ENCODE measurements around the gene CDH2.

CDH2 gene

DNA sequence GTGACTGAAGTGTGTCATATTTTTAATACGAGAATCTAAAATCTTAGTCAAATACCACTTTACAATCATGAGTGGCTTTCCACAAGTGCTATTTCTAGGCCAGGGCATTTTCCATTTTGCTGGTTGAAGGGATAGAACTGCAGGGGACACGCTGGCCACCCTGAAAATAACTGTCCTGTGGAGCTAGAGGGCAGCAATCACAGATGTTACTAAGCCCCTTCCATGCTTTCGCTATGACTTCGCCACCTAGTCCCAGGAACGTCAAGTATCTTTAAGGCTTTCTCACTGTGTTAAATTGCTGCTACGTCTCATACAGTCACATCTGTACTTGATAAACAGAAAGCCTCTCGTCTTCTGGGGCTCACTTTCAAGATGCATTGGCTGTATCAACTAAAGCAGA lies 171.8 kb downstream of the CDH2 start:
- H3K27me3 ChIP-seq (replicated peaks in 2 of 5; ENCODE audit: control insufficient read depth in 4 of 5, insufficient read depth in 5 of 5, low read length in 4 of 5): no peaks in the 10 kb centered on the region
- ChIA-PET CTCF (interaction anchor here (1.1 to 1.3 kb wide), 2 partner anchors 9 to 123 kb away, joined by 3 read pairs; no protein-coding TSS in a partner anchor), POLR2A (no interaction called here)
- H3K4me1 ChIP-seq (ENCODE audit: control extremely low read depth in 1 of 4, control insufficient read depth in 4 of 4, insufficient read depth in 4 of 4, low read length in 3 of 4): no peaks in the 10 kb centered on the region
- H3K27ac ChIP-seq (ENCODE audit: insufficient read depth in 1 of 2, low read depth in 1 of 2, low read length in 2 of 2, poor library complexity in 1 of 2, severe bottlenecking in 2 of 2): no peak overlapping the region
- 94% methylated on average over 5 of the region's 7 CpGs for WGBS (ENCODE audit: insufficient coverage)
- H3K36me3 ChIP-seq (ENCODE audit: control insufficient read depth in 4 of 4, insufficient read depth in 4 of 4, low read length in 3 of 4): no peaks in the 10 kb centered on the region
- H3K4me3 ChIP-seq (ENCODE audit: control insufficient read depth in 1 of 7, extremely low read depth in 1 of 7, insufficient read depth in 4 of 7, low read depth in 2 of 7, low read length in 6 of 7): no peak overlapping the region
- DNase-seq: no peak
- H3K9me3 ChIP-seq (ENCODE audit: control extremely low read depth in 1 of 5, control insufficient read depth in 4 of 5, insufficient read depth in 2 of 5, low read depth in 1 of 5, low read length in 4 of 5): no peaks in the 10 kb centered on the region

DNA sequence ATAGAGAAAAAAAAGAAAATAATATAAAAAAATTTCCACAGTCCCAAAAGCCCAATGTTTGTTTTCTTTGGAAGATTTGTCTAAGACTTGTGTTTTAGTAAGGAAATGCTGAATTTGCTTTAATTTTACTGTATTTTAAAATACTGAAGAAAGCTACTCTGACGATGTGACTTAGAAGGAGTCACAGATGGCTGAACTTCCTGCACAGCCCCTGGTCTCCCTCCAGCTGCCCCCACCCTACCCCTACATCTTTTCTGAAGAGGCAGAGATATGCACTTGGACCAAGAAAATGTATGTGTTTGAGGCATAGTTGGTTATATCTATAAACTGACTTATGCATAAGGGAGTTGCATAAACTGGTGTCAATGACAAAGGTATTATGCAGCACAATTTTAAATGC lies 172.3 kb downstream of the CDH2 start:
- Histone ChIP-seq H3K27ac (ENCODE audit: insufficient read depth in 1 of 2, low read depth in 1 of 2, low read length in 2 of 2, poor library complexity in 1 of 2, severe bottlenecking in 2 of 2) (no peak overlapping the region), H3K27me3 (replicated peaks in 2 of 5; ENCODE audit: control insufficient read depth in 4 of 5, insufficient read depth in 5 of 5, low read length in 4 of 5) (no peaks in the 10 kb centered on the region), H3K36me3 (ENCODE audit: control insufficient read depth in 4 of 4, insufficient read depth in 4 of 4, low read length in 3 of 4) (no peaks in the 10 kb centered on the region), H3K4me1 (ENCODE audit: control extremely low read depth in 1 of 4, control insufficient read depth in 4 of 4, insufficient read depth in 4 of 4, low read length in 3 of 4) (no peaks in the 10 kb centered on the region), H3K9me3 (ENCODE audit: control extremely low read depth in 1 of 5, control insufficient read depth in 4 of 5, insufficient read depth in 2 of 5, low read depth in 1 of 5, low read length in 4 of 5) (no peaks in the 10 kb centered on the region), H3K4me3 (ENCODE audit: control insufficient read depth in 1 of 7, extremely low read depth in 1 of 7, insufficient read depth in 4 of 7, low read depth in 2 of 7, low read length in 6 of 7) (no peak overlapping the region)
- no peak for DNase-seq
- ChIA-PET CTCF (interaction anchor here (1.0 to 1.3 kb wide), 3 partner anchors 9 to 124 kb away, joined by 3 read pairs; no protein-coding TSS in a partner anchor), POLR2A (no interaction called here)
- no CpG with 5 or more reads among the region's 1 CpG for WGBS (ENCODE audit: insufficient coverage)

DNA sequence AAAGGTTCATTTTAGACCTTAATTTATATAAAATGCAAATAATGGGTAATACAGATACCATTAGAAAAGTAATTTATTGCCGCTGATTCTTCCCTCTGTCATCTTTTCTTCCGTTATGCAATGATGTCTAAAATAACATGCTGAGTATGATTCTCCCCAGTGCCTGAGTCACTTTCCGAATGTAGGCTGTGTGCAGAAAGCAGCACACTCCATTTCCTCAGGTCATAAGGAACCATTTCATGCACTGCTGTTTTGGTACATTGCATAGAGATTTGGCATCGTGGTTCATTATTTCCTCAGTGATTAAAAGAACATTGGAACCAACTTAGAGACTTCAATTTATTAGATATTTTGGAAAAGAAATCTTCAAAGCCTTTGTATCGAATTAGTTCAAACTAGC lies 173.5 kb downstream of the CDH2 start:
- Histone ChIP-seq H3K9me3 (ENCODE audit: control extremely low read depth in 1 of 5, control insufficient read depth in 4 of 5, insufficient read depth in 2 of 5, low read depth in 1 of 5, low read length in 4 of 5) (no peaks in the 10 kb centered on the region), H3K27me3 (replicated peaks in 2 of 5; ENCODE audit: control insufficient read depth in 4 of 5, insufficient read depth in 5 of 5, low read length in 4 of 5) (no peaks in the 10 kb centered on the region), H3K4me3 (ENCODE audit: control insufficient read depth in 1 of 7, extremely low read depth in 1 of 7, insufficient read depth in 4 of 7, low read depth in 2 of 7, low read length in 6 of 7) (no peak overlapping the region), H3K36me3 (ENCODE audit: control insufficient read depth in 4 of 4, insufficient read depth in 4 of 4, low read length in 3 of 4) (no peaks in the 10 kb centered on the region), H3K4me1 (ENCODE audit: control extremely low read depth in 1 of 4, control insufficient read depth in 4 of 4, insufficient read depth in 4 of 4, low read length in 3 of 4) (no peaks in the 10 kb centered on the region), H3K27ac (ENCODE audit: insufficient read depth in 1 of 2, low read depth in 1 of 2, low read length in 2 of 2, poor library complexity in 1 of 2, severe bottlenecking in 2 of 2) (no peak overlapping the region)
- WGBS (ENCODE audit: insufficient coverage): 96% methylated on average over 4 of the region's 5 CpGs
- ChIA-PET POLR2A (no interaction called here), CTCF (no interaction called here)
- DNase-seq: no peak

DNA sequence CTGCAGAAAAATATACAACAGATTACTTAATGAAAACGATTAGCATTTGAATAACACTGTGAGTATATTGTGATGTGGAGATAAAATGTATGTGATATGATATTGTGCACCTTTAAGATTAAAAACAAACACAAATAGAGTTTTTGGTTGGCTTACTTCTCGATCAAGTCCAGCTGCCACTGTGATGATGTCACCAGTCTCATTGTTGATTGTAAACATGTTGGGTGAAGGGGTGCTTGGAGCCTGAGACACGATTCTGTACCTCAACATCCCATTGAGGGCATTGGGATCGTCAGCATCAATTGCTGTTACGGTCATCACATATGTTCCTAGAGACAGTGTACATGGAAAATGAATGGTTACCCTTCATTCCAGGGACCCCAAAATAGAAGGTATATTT lies 174.1 kb downstream of the CDH2 start:
- ChIA-PET CTCF (no interaction called here), POLR2A (no interaction called here)
- H3K27ac ChIP-seq (ENCODE audit: insufficient read depth in 1 of 2, low read depth in 1 of 2, low read length in 2 of 2, poor library complexity in 1 of 2, severe bottlenecking in 2 of 2): no peak overlapping the region
- H3K27me3 ChIP-seq (replicated peaks in 2 of 5; ENCODE audit: control insufficient read depth in 4 of 5, insufficient read depth in 5 of 5, low read length in 4 of 5): no peaks in the 10 kb centered on the region
- 100% methylated on average over 2 of the region's 5 CpGs for WGBS (ENCODE audit: insufficient coverage)
- H3K4me1 ChIP-seq (ENCODE audit: control extremely low read depth in 1 of 4, control insufficient read depth in 4 of 4, insufficient read depth in 4 of 4, low read length in 3 of 4): no peaks in the 10 kb centered on the region
- H3K4me3 ChIP-seq (ENCODE audit: control insufficient read depth in 1 of 7, extremely low read depth in 1 of 7, insufficient read depth in 4 of 7, low read depth in 2 of 7, low read length in 6 of 7): no peak overlapping the region
- no peak for DNase-seq
- H3K36me3 ChIP-seq (ENCODE audit: control insufficient read depth in 4 of 4, insufficient read depth in 4 of 4, low read length in 3 of 4): no peaks in the 10 kb centered on the region
- no peaks in the 10 kb centered on the region for H3K9me3 ChIP-seq (ENCODE audit: control extremely low read depth in 1 of 5, control insufficient read depth in 4 of 5, insufficient read depth in 2 of 5, low read depth in 1 of 5, low read length in 4 of 5)

DNA sequence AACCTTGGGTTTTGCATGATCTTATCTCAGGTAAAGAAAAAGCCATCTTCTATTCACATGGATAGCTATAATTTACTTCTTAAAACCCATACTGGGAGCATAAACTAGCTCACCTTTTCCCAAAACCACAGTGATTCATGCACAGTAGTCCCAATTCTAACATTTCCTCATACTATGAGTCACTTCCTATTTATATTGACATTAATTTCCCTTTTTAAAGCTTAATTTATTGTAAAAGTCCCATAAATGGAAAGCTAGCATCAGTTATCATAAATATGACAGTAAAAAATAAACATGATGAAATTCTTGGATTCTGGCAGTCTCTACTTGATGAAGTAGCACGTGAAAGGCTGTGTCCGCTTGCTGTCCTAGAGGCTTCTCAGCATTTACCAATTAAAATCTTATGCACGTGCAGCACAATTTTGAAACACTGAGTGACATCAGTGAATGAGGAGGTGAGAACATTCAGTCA lies 180.1 kb downstream of the CDH2 start:
- 92% methylated on average over 2 of the region's 3 CpGs for WGBS (ENCODE audit: insufficient coverage)

DNA sequence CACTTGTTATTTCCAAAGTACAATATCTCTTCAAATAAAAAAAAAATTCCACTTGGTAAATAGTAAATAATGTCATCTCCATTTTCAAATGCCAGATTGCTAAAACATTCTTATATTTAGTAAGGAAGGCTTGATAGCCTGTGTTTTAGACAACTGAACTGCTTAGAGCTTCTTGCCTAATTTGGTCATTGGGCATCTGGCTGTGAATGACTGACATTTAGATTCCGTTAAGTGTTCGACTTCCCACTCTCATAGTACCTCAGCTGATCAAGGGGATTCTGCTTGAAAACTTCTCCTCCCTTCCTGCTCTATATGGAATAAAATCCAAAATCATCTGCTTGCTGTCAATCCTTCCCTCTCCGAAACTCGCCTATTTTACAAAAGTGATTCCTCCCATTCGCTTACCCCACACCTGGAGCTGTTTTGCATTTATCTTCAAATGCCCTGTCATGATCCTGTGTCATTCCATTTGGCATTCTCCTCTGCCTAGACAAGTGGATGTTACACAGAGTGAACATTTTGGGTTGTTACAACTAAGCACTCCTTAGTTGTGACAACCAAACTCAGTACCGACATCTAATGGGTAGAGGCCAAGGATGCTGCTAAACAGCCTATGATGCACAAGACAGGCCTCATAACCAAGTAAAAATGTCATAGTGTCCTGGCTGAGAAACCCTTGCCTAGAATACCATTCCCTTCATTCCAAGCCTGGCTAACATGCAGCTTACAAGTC lies 181.0 kb downstream of the CDH2 start:
- ChIA-PET POLR2A (no interaction called here), CTCF (interaction anchor here (0.9 to 1.2 kb wide), 2 partner anchors 9 to 11 kb away, joined by 3 read pairs; no protein-coding TSS in a partner anchor)
- Histone ChIP-seq H3K4me3 (ENCODE audit: control insufficient read depth in 1 of 7, extremely low read depth in 1 of 7, insufficient read depth in 4 of 7, low read depth in 2 of 7, low read length in 6 of 7) (no peak overlapping the region), H3K27ac (ENCODE audit: insufficient read depth in 1 of 2, low read depth in 1 of 2, low read length in 2 of 2, poor library complexity in 1 of 2, severe bottlenecking in 2 of 2) (no peak overlapping the region), H3K4me1 (ENCODE audit: control extremely low read depth in 1 of 4, control insufficient read depth in 4 of 4, insufficient read depth in 4 of 4, low read length in 3 of 4) (no peaks in the 10 kb centered on the region), H3K36me3 (ENCODE audit: control insufficient read depth in 4 of 4, insufficient read depth in 4 of 4, low read length in 3 of 4) (peaks cover 0 to 5% (median 0%) of the 10 kb centered on the region in 4 experiments), H3K27me3 (replicated peaks in 2 of 5; ENCODE audit: control insufficient read depth in 4 of 5, insufficient read depth in 5 of 5, low read length in 4 of 5) (no peaks in the 10 kb centered on the region), H3K9me3 (ENCODE audit: control extremely low read depth in 1 of 5, control insufficient read depth in 4 of 5, insufficient read depth in 2 of 5, low read depth in 1 of 5, low read length in 4 of 5) (no peaks in the 10 kb centered on the region)
- 100% methylated on average over 4 of the region's 6 CpGs for WGBS (ENCODE audit: insufficient coverage)
- DNase-seq: no peak

More for the DNA sequence above, 180.1 kb downstream of the CDH2 start:
- H3K9me3 ChIP-seq (ENCODE audit: control extremely low read depth in 1 of 5, control insufficient read depth in 4 of 5, insufficient read depth in 2 of 5, low read depth in 1 of 5, low read length in 4 of 5): no peaks in the 10 kb centered on the region
- ChIA-PET CTCF (no interaction called here), POLR2A (no interaction called here)
- H3K27ac ChIP-seq (ENCODE audit: insufficient read depth in 1 of 2, low read depth in 1 of 2, low read length in 2 of 2, poor library complexity in 1 of 2, severe bottlenecking in 2 of 2): no peak overlapping the region
- H3K4me3 ChIP-seq (ENCODE audit: control insufficient read depth in 1 of 7, extremely low read depth in 1 of 7, insufficient read depth in 4 of 7, low read depth in 2 of 7, low read length in 6 of 7): no peak overlapping the region
- peaks cover 0 to 5% (median 0%) of the 10 kb centered on the region in 4 experiments for H3K36me3 ChIP-seq (ENCODE audit: control insufficient read depth in 4 of 4, insufficient read depth in 4 of 4, low read length in 3 of 4)
- no peaks in the 10 kb centered on the region for H3K4me1 ChIP-seq (ENCODE audit: control extremely low read depth in 1 of 4, control insufficient read depth in 4 of 4, insufficient read depth in 4 of 4, low read length in 3 of 4)
- no peak for DNase-seq
- H3K27me3 ChIP-seq (replicated peaks in 2 of 5; ENCODE audit: control insufficient read depth in 4 of 5, insufficient read depth in 5 of 5, low read length in 4 of 5): no peaks in the 10 kb centered on the region

DNA sequence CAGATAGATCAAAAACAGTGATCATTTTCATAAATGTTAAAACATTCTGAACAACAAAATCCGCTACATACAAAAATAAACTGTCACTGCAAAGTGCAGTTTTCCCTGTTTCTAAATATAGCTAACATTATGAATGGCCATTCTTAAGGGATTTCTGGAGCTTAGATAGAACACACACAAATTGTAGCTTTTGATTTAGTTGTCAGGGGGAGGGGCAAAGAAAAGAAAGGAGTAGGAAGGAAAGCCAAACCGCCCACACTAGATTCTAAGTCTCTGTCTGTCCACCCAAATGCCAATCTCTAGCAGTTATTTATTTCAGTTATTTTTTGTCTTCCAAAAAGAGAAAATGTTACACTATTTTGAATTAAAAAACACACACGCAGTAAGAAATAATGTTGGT lies 182.4 kb downstream of the CDH2 start:
- no peaks in the 10 kb centered on the region for H3K4me1 ChIP-seq (ENCODE audit: control extremely low read depth in 1 of 4, control insufficient read depth in 4 of 4, insufficient read depth in 4 of 4, low read length in 3 of 4)
- no peaks in the 10 kb centered on the region for H3K9me3 ChIP-seq (ENCODE audit: control extremely low read depth in 1 of 5, control insufficient read depth in 4 of 5, insufficient read depth in 2 of 5, low read depth in 1 of 5, low read length in 4 of 5)
- no peaks in the 10 kb centered on the region for H3K27me3 ChIP-seq (replicated peaks in 2 of 5; ENCODE audit: control insufficient read depth in 4 of 5, insufficient read depth in 5 of 5, low read length in 4 of 5)
- no CpG with 5 or more reads among the region's 3 CpGs for WGBS (ENCODE audit: insufficient coverage)
- DNase-seq: no peak
- H3K4me3 ChIP-seq (ENCODE audit: control insufficient read depth in 1 of 7, extremely low read depth in 1 of 7, insufficient read depth in 4 of 7, low read depth in 2 of 7, low read length in 6 of 7): no peak overlapping the region
- POLR2A ChIA-PET: no interaction called here
- CTCF ChIA-PET: interaction anchor here (0.9 kb wide), 1 partner anchor 9 kb away, joined by 3 read pairs; no protein-coding TSS in a partner anchor
- H3K27ac ChIP-seq (ENCODE audit: insufficient read depth in 1 of 2, low read depth in 1 of 2, low read length in 2 of 2, poor library complexity in 1 of 2, severe bottlenecking in 2 of 2): no peak overlapping the region
- peaks cover 0 to 5% (median 0%) of the 10 kb centered on the region in 4 experiments for H3K36me3 ChIP-seq (ENCODE audit: control insufficient read depth in 4 of 4, insufficient read depth in 4 of 4, low read length in 3 of 4)

Measured in common myeloid progenitor, CD34-positive (primary cell).